Esophagus muscularis mucosa (tissue), 4 donors: Measurements from ENCODE around the gene ELSPBP1.

Source experiments
- EP300 ChIP-seq: sonication (generic); formaldehyde crosslinking; IDR thresholded peaks from one replicate; pipeline ENCODE4 v1.6.1; 2017; ENCODE audit warnings: antibody characterized with exemption
- POLR2A ChIP-seq: fragments of 450-650 bp; IDR thresholded peaks from one replicate; pipeline ENCODE4 v1.6.1; 2017; ENCODE audit warnings: antibody characterized with exemption, moderate library complexity, mild to moderate bottlenecking, low read depth
- POLR2AphosphoS5 ChIP-seq, 2 donors: sonication (generic); formaldehyde crosslinking; IDR thresholded peaks; one replicate each; pipeline ENCODE4 v1.6.1; 2017; ENCODE audit warnings: antibody characterized with exemption in 2 of 2
- TF ChIP-seq, protein P1 (sequence below), 3 experiments: fragments of 200-600 bp in 2 of 3; fragments of 450-650 bp in 1 of 3; sonication (generic) in 2 of 3; IDR thresholded peaks; one replicate each; pipeline ENCODE4 v1.5.1; 2017 to 2019; ENCODE audit warnings: antibody characterized with exemption in 3 of 3, mild to moderate bottlenecking in 2 of 3, moderate library complexity in 1 of 3

DNA sequence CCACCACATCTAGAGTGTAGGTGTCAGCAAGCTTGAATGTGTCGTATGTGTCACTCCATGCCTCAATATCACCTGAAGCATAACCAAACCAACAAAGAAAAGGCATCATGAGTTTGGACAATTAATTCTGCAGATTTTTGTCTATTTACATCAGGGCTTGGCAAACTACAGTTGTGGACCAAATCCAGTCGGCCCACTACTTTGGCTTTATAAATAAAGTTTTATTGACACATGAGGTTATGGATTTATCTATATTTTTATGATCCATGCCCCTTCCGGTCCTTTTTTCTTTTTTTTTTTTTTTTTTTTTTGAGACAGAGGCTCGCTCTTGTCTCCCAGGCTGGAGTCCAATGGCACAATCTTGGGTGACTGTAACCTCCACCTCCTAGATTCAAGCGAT, 58.6 kb downstream of the ELSPBP1 start:
- TF ChIP-seq, protein P1, sequence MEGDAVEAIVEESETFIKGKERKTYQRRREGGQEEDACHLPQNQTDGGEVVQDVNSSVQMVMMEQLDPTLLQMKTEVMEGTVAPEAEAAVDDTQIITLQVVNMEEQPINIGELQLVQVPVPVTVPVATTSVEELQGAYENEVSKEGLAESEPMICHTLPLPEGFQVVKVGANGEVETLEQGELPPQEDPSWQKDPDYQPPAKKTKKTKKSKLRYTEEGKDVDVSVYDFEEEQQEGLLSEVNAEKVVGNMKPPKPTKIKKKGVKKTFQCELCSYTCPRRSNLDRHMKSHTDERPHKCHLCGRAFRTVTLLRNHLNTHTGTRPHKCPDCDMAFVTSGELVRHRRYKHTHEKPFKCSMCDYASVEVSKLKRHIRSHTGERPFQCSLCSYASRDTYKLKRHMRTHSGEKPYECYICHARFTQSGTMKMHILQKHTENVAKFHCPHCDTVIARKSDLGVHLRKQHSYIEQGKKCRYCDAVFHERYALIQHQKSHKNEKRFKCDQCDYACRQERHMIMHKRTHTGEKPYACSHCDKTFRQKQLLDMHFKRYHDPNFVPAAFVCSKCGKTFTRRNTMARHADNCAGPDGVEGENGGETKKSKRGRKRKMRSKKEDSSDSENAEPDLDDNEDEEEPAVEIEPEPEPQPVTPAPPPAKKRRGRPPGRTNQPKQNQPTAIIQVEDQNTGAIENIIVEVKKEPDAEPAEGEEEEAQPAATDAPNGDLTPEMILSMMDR (IDR thresholded peaks at IDR 0.05): no peak
- TF ChIP-seq POLR2AphosphoS5 (IDR thresholded peaks at IDR 0.05) (no peak), POLR2A (no peak), EP300 (no peak)
